HEK293 (cell line): ENCODE measurements around the gene G2E3.
A peak's percentile ranks its signal among the peaks of the same experiment; 100 is the strongest.
"Not testable (repeated sequence)": the region's sequence is repeated elsewhere in the genome, so short reads cannot be mapped to it uniquely, and the experiment has no call there.

ENCODE experiments used
- CTCF ChIA-PET: fragments of 350-600 bp; formaldehyde crosslinking; extraction: SDS; loops from one replicate; lab custom pipeline; 2021; ENCODE audit warnings: antibody characterized with exemption; lab: Yijun Ruan, JAX
- POLR2A ChIA-PET: fragments of 300-600 bp; formaldehyde crosslinking; extraction: SDS; loops from one replicate; lab custom pipeline; 2020; ENCODE audit warnings: antibody characterized with exemption, inconsistent platforms; lab: Yijun Ruan, JAX
- H3K27ac ChIP-seq: fragments of 200-500 bp; sonication (Bioruptor generic); 2 replicates; pipeline ENCODE4 v1.5.1; 2014; ENCODE audit warnings: low read depth, low read length, control low read depth, inconsistent platforms; ENCODE audit errors: extremely low read depth
- H3K36me3 ChIP-seq, 2 experiments: fragments of 200-500 bp in 1 of 2; sonication (Bioruptor generic) in 1 of 2; 1 replicate in 1 of 2; 2 replicates in 1 of 2; pipeline ENCODE4 v1.5.1; 2014 to 2017; ENCODE audit warnings: inconsistent platforms in 2 of 2, low read length in 2 of 2; ENCODE audit not compliant: control insufficient read depth in 2 of 2, insufficient read depth in 1 of 2
- H3K4me1 ChIP-seq: fragments of 200-500 bp; sonication (Bioruptor generic); 2 replicates; pipeline ENCODE4 v1.5.1; 2014; ENCODE audit warnings: mild to moderate bottlenecking, low read length, inconsistent platforms; ENCODE audit not compliant: control insufficient read depth, insufficient read depth
- H3K4me3 ChIP-seq: 2 replicates; pipeline ENCODE4 v1.5.1; 2011; ENCODE audit warnings: low read depth, mild to moderate bottlenecking, control low read depth, low read length, moderate library complexity
- H3K9me3 ChIP-seq: fragments of 200-500 bp; sonication (Bioruptor generic); 2 replicates; pipeline ENCODE4 v1.5.1; 2014; ENCODE audit warnings: low read depth, low read length, inconsistent platforms; ENCODE audit not compliant: control insufficient read depth, insufficient read depth
- EGR2 ChIP-seq: fragments of 450-650 bp; formaldehyde crosslinking; IDR thresholded peaks from 2 replicates; pipeline ENCODE4 v1.5.1; 2016; ENCODE audit warnings: low read depth, missing biosample characterization, missing genetic modification characterization
- GLIS1 ChIP-seq: fragments of 450-650 bp; formaldehyde crosslinking; IDR thresholded peaks from 2 replicates; pipeline ENCODE4 v1.5.1; 2016; ENCODE audit warnings: missing biosample characterization, missing genetic modification characterization
- HOXC10 ChIP-seq: sonication (generic); formaldehyde crosslinking; IDR thresholded peaks from 2 replicates; pipeline ENCODE4 v1.8.1; 2023; ENCODE audit warnings: mild to moderate bottlenecking, missing genetic modification reagents
- KLF1 ChIP-seq: fragments of 450-650 bp; formaldehyde crosslinking; IDR thresholded peaks from 2 replicates; pipeline ENCODE4 v1.5.1; 2016; ENCODE audit warnings: missing biosample characterization, missing genetic modification characterization
- SCRT2 ChIP-seq: fragments of 450-650 bp; formaldehyde crosslinking; IDR thresholded peaks from 2 replicates; pipeline ENCODE4 v1.5.1; 2016; ENCODE audit warnings: missing biosample characterization, missing genetic modification characterization
- ZNF133 ChIP-seq: fragments of 450-650 bp; formaldehyde crosslinking; IDR thresholded peaks from 2 replicates; pipeline ENCODE4 v1.5.1; 2016; ENCODE audit warnings: missing biosample characterization, missing genetic modification characterization
- ZNF223 ChIP-seq: fragments of 450-650 bp; formaldehyde crosslinking; IDR thresholded peaks from 2 replicates; pipeline ENCODE4 v1.5.1; 2016; ENCODE audit warnings: missing biosample characterization, missing genetic modification characterization
- ZNF416 ChIP-seq: fragments of 450-650 bp; formaldehyde crosslinking; IDR thresholded peaks from 2 replicates; pipeline ENCODE4 v1.5.1; 2016; ENCODE audit warnings: missing biosample characterization, missing genetic modification characterization
- ZNF501 ChIP-seq: fragments of 450-650 bp; formaldehyde crosslinking; IDR thresholded peaks from 2 replicates; pipeline ENCODE4 v1.5.1; 2016; ENCODE audit warnings: missing biosample characterization, missing genetic modification characterization
- ZNF529 ChIP-seq: fragments of 450-650 bp; formaldehyde crosslinking; IDR thresholded peaks from 2 replicates; pipeline ENCODE4 v1.5.1; 2017; ENCODE audit warnings: missing genetic modification characterization, missing biosample characterization; ENCODE audit not compliant: insufficient replicate concordance
- ZNF548 ChIP-seq: fragments of 450-650 bp; formaldehyde crosslinking; IDR thresholded peaks from 2 replicates; pipeline ENCODE4 v1.5.1; 2016; ENCODE audit warnings: missing biosample characterization, missing genetic modification characterization
- ZNF610 ChIP-seq: fragments of 450-650 bp; formaldehyde crosslinking; IDR thresholded peaks from 2 replicates; pipeline ENCODE4 v1.5.1; 2016; ENCODE audit warnings: missing biosample characterization, missing genetic modification characterization, borderline replicate concordance
- ZNF654 ChIP-seq: fragments of 450-650 bp; formaldehyde crosslinking; IDR thresholded peaks from 2 replicates; pipeline ENCODE4 v1.5.1; 2016; ENCODE audit warnings: low read depth, missing biosample characterization, missing genetic modification characterization
- ZNF660 ChIP-seq: fragments of 450-650 bp; IDR thresholded peaks from 2 replicates; pipeline ENCODE4 v1.5.1; 2018; ENCODE audit warnings: missing biosample characterization, mild to moderate bottlenecking, missing genetic modification characterization
- ZSCAN23 ChIP-seq: fragments of 450-650 bp; formaldehyde crosslinking; IDR thresholded peaks from 2 replicates; pipeline ENCODE4 v1.5.1; 2016; ENCODE audit warnings: missing biosample characterization, missing genetic modification characterization
- TF ChIP-seq, protein P1 (sequence below): fragments of 450-650 bp; formaldehyde crosslinking; IDR thresholded peaks from 2 replicates; pipeline ENCODE4 v1.5.1; 2016; ENCODE audit warnings: missing biosample characterization, missing genetic modification characterization
- TF ChIP-seq, protein P2 (sequence below): fragments of 450-650 bp; formaldehyde crosslinking; conservative IDR thresholded peaks from 2 replicates; pipeline ENCODE4 v1.5.1; 2016; ENCODE audit warnings: low read depth, missing biosample characterization, missing genetic modification characterization
- TF ChIP-seq, protein P3 (sequence below): fragments of 450-650 bp; formaldehyde crosslinking; IDR thresholded peaks from 2 replicates; pipeline ENCODE4 v1.5.1; 2016; ENCODE audit warnings: missing biosample characterization, missing genetic modification characterization
- TF ChIP-seq, protein P4 (sequence below): IDR thresholded peaks from 2 replicates; pipeline ENCODE4 v1.6.1; 2011; ENCODE audit warnings: mild to moderate bottlenecking, low read depth, low read length, borderline replicate concordance

The G2E3 gene

DNA sequence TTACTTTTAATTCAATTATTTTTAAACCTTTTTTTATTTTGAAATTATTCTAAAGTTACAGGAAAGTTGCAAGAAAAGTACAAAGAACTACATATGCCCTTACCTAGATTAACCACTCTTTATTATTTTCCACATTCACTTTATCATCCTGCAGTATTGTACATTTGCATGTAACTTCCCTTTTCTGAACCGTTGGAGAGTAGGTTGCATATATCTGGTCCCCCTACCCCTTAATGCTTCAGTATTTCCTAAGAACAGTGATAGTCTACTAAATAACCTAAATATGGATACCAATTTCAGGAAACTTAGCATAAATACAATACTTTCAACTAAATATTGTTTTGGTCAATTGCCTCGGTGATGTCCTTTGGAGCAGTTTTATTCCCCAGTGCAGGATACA, 15.0 kb downstream of the G2E3 start:
- CTCF ChIA-PET = no interaction called here
- Histone ChIP-seq H3K4me3 (no peak overlapping the region), H3K9me3 (no peaks in the 10 kb centered on the region), H3K36me3 (no peaks in the 10 kb centered on the region; a peak in 1 of 3 replicates), H3K27ac (no peak overlapping the region), H3K4me1 (peaks cover 25% of the 10 kb centered on the region)
- TF ChIP-seq, protein P1, sequence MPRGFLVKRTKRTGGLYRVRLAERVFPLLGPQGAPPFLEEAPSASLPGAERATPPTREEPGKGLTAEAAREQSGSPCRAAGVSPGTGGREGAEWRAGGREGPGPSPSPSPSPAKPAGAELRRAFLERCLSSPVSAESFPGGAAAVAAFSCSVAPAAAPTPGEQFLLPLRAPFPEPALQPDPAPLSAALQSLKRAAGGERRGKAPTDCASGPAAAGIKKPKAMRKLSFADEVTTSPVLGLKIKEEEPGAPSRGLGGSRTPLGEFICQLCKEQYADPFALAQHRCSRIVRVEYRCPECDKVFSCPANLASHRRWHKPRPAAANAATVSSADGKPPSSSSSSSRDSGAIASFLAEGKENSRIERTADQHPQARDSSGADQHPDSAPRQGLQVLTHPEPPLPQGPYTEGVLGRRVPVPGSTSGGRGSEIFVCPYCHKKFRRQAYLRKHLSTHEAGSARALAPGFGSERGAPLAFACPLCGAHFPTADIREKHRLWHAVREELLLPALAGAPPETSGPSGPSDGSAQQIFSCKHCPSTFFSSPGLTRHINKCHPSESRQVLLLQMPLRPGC = no peak
- TF ChIP-seq ZNF660 = no peak
- no peak for TF ChIP-seq ZNF610 (tag by site-specific recombination)
- POLR2A ChIA-PET = no interaction called here

DNA sequence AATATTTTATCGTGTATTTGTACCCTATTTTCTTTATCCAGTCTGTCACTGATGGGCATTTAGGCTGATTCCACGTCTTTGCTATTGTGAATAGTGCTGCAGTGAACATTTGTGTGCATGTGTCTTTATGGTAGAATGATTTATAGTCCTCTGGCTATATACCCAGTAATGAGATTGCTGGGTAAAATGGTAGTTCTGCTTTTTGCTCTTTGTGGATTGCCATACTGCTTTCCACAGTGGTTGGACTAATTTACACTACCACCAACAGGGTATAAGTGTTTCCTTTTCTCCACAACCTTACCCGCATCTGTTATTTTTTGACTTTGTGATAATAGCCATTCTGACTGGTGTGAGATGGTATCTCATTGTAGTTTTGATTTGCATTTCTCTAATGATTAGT, 15.8 kb downstream of the G2E3 start:
- H3K27ac ChIP-seq, H3K4me3 ChIP-seq, H3K9me3 ChIP-seq, POLR2A ChIA-PET, H3K36me3 ChIP-seq: not testable (repeated sequence)
- CTCF ChIA-PET = interaction anchor here (0.6 kb wide), 1 partner anchor 1040 kb away, joined by 3 read pairs; no protein-coding TSS in a partner anchor
- H3K4me1 ChIP-seq = peaks cover 22% of the 10 kb centered on the region
- TF ChIP-seq ZNF133 (tag by site-specific recombination) = peak; percentile 79

DNA sequence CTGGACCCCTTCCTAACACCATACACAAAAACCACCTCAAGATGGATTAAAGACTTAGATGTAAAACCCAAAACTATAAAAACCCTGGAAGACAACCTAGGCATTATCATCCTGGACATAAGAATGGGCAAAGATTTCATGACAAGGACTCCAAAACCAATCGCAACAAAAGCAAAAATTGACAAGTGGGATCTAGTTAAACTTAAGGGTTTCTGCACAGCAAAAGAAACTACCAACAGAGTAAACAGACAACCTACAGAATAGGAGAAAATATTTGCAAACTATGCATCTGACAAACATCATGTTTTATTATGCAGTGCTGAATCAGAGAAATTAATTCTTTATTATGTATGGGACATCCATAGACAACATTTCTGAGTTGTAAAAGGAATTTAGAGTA, 17.4 kb downstream of the G2E3 start:
- H3K27ac ChIP-seq, H3K36me3 ChIP-seq, POLR2A ChIA-PET, H3K9me3 ChIP-seq, H3K4me3 ChIP-seq: not testable (repeated sequence)
- CTCF ChIA-PET = interaction anchor here (1.2 kb wide), 1 partner anchor 33 kb away, joined by 3 read pairs; no protein-coding TSS in a partner anchor
- peaks cover 12% of the 10 kb centered on the region for H3K4me1 ChIP-seq

DNA sequence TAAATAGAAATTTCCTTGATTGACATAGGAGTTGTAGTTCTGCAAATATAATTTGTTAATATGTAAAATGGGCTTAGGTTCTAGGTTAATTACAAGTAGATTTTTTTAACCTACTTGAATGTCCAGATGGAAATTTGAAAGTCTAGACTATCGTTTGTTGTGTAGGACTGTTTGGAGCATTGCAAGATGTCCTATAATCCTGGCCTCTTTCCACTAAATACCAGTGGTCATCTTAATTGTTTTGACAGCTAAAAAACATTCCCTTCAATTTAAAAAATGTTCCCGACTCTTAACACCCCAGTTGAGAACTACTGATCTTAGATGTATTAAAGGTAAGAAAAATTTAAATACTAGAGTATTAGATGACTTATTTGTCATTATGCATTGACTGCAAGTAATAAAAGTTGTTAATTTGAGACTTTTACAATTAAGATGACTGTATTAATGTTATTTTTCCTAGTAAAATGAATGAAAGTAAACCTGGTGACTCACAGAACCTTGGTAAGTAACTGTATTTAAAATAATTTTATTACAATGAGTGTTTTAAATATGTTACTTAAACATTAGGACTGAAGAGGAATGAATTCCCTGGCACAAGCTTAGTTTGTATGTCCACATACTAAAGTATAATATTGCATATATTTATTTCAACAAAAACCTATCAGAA, 21.8 kb downstream of the G2E3 start:
- Histone ChIP-seq H3K36me3 (peaks cover 0 to 19% of the 10 kb centered on the region in 2 experiments), H3K27ac (no peak overlapping the region), H3K9me3 (no peaks in the 10 kb centered on the region), H3K4me3 (no peak overlapping the region), H3K4me1 (peaks cover 12% of the 10 kb centered on the region)
- ChIA-PET CTCF (no interaction called here), POLR2A (no interaction called here)
- TF ChIP-seq ZNF416 (tag by site-specific recombination) = no peak
- no peak for TF ChIP-seq ZNF654
- no peak for TF ChIP-seq GLIS1 (tag by site-specific recombination)
- TF ChIP-seq, protein P2, sequence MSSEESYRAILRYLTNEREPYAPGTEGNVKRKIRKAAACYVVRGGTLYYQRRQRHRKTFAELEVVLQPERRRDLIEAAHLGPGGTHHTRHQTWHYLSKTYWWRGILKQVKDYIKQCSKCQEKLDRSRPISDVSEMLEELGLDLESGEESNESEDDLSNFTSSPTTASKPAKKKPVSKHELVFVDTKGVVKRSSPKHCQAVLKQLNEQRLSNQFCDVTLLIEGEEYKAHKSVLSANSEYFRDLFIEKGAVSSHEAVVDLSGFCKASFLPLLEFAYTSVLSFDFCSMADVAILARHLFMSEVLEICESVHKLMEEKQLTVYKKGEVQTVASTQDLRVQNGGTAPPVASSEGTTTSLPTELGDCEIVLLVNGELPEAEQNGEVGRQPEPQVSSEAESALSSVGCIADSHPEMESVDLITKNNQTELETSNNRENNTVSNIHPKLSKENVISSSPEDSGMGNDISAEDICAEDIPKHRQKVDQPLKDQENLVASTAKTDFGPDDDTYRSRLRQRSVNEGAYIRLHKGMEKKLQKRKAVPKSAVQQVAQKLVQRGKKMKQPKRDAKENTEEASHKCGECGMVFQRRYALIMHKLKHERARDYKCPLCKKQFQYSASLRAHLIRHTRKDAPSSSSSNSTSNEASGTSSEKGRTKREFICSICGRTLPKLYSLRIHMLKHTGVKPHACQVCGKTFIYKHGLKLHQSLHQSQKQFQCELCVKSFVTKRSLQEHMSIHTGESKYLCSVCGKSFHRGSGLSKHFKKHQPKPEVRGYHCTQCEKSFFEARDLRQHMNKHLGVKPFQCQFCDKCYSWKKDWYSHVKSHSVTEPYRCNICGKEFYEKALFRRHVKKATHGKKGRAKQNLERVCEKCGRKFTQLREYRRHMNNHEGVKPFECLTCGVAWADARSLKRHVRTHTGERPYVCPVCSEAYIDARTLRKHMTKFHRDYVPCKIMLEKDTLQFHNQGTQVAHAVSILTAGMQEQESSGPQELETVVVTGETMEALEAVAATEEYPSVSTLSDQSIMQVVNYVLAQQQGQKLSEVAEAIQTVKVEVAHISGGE (tag by site-specific recombination) = no peak
- TF ChIP-seq, protein P3, sequence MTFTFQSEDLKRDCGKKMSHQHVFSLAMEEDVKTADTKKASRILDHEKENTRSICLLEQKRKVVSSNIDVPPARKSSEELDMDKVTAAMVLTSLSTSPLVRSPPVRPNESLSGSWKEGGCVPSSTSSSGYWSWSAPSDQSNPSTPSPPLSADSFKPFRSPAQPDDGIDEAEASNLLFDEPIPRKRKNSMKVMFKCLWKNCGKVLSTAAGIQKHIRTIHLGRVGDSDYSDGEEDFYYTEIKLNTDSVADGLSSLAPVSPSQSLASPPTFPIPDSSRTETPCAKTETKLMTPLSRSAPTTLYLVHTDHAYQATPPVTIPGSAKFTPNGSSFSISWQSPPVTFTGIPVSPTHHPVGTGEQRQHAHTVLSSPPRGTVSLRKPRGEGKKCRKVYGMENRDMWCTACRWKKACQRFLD (tag by site-specific recombination) = no peak
- TF ChIP-seq ZSCAN23 (tag by site-specific recombination) = no peak
- TF ChIP-seq, protein P1 = no peak
- TF ChIP-seq ZNF223 (tag by site-specific recombination) = no peak
- TF ChIP-seq, protein P4, sequence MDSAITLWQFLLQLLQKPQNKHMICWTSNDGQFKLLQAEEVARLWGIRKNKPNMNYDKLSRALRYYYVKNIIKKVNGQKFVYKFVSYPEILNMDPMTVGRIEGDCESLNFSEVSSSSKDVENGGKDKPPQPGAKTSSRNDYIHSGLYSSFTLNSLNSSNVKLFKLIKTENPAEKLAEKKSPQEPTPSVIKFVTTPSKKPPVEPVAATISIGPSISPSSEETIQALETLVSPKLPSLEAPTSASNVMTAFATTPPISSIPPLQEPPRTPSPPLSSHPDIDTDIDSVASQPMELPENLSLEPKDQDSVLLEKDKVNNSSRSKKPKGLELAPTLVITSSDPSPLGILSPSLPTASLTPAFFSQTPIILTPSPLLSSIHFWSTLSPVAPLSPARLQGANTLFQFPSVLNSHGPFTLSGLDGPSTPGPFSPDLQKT = no peak
- no peak for TF ChIP-seq KLF1 (tag by site-specific recombination)
- no peak for TF ChIP-seq ZNF501
- TF ChIP-seq HOXC10 = no peak
- TF ChIP-seq ZNF529 (tag by site-specific recombination) = no peak
- TF ChIP-seq SCRT2 (tag by site-specific recombination) = no peak
- TF ChIP-seq EGR2 (tag by site-specific recombination) = no peak
- no peak for TF ChIP-seq ZNF548 (tag by site-specific recombination)
